B cell (primary cell): Measurements from ENCODE around the gene PDGFC. TPM values are rescaled to one million over a fixed set of nuclear protein-coding genes. Genes with fewer than 3 reads are reported as not detected.

Experiments used
- ATAC-seq: fragments of 200-7000 bp; cut with Tn5 transposase; one replicate; pipeline ENCODE4 v1.10.0; 2021; ENCODE audit warnings: low read depth, mild to moderate bottlenecking, moderate number of reproducible peaks, moderate library complexity
- CTCF ChIA-PET: fragments of 350-600 bp; sonication (Branson Sonifier 250); formaldehyde crosslinking; loops from one replicate; lab custom pipeline; 2021; ENCODE audit warnings: antibody characterized with exemption, inconsistent platforms; lab: Charles Lee
- POLR2A ChIA-PET: fragments of 350-600 bp; sonication (Branson Sonifier 250); formaldehyde crosslinking; loops from one replicate; lab custom pipeline; 2021; ENCODE audit warnings: antibody characterized with exemption; lab: Charles Lee
- DNase-seq: peaks from one replicate; pipeline ENCODE4 v3.0.0; 2013
- H2AFZ ChIP-seq: 2 replicates; pipeline ENCODE4 v1.6.1; 2012; ENCODE audit warnings: mild to moderate bottlenecking, low read depth, low read length; ENCODE audit not compliant: insufficient read depth, poor library complexity, severe bottlenecking
- H3K27ac ChIP-seq, 2 donors: 1 replicate in 1 of 2; 2 replicates in 1 of 2; pipeline ENCODE4 v1.5.1; 2012 to 2013; ENCODE audit warnings: low read length in 2 of 2, mild to moderate bottlenecking in 2 of 2, moderate library complexity in 1 of 2
- H3K27me3 ChIP-seq, 4 experiments: fragments of 200-600 bp in 1 of 4; sonication (generic) in 1 of 4; replicated peaks in 1 of 4; 1 replicate in 2 of 4; 2 replicates in 2 of 4; pipeline versions ENCODE4 v1.6.1 to v1.7.0; 2013 to 2016; ENCODE audit warnings: low read length in 3 of 4, mild to moderate bottlenecking in 2 of 4, mixed read lengths in 1 of 4, moderate library complexity in 1 of 4; ENCODE audit not compliant: insufficient read depth in 4 of 4, control insufficient read depth in 3 of 4; ENCODE audit errors: control extremely low read depth in 1 of 4
- H3K36me3 ChIP-seq, 2 experiments: replicated peaks in 1 of 2; 1 replicate in 1 of 2; 2 replicates in 1 of 2; pipeline versions ENCODE4 v1.6.1 to v1.7.1; 2013; ENCODE audit warnings: low read length in 1 of 2; ENCODE audit not compliant: insufficient read depth in 2 of 2, control insufficient read depth in 1 of 2; ENCODE audit errors: control extremely low read depth in 1 of 2, extremely low read depth in 1 of 2
- H3K4me1 ChIP-seq, 2 donors: fragments of 200-600 bp in 1 of 2; sonication (generic) in 1 of 2; 1 replicate in 1 of 2; 2 replicates in 1 of 2; pipeline versions ENCODE4 v1.5.1 to v1.6.1; 2013 to 2017; ENCODE audit warnings: low read length in 2 of 2; ENCODE audit not compliant: control insufficient read depth in 2 of 2, insufficient read depth in 2 of 2
- H3K4me2 ChIP-seq: replicated peaks from 2 replicates; pipeline ENCODE3; 2012; ENCODE audit warnings: mild to moderate bottlenecking, low read depth, low read length; ENCODE audit not compliant: poor library complexity, severe bottlenecking
- H3K4me3 ChIP-seq, 5 experiments: fragments of 200-600 bp in 1 of 5; sonication (generic) in 1 of 5; 1 replicate in 3 of 5; 2 replicates in 2 of 5; pipeline versions ENCODE4 v1.5.1 to v1.7.0; 2011 to 2016; ENCODE audit warnings: low read length in 4 of 5, mild to moderate bottlenecking in 4 of 5, low read depth in 2 of 5, control low read depth in 1 of 5, moderate library complexity in 1 of 5; ENCODE audit not compliant: insufficient read depth in 1 of 5; ENCODE audit errors: control extremely low read depth in 1 of 5, extremely low read depth in 1 of 5
- H3K79me2 ChIP-seq: fragments of 200-600 bp; sonication (generic); one replicate; pipeline ENCODE4 v1.6.0; 2016; ENCODE audit warnings: low read length; ENCODE audit not compliant: control insufficient read depth, insufficient read depth
- H3K9ac ChIP-seq: fragments of 200-600 bp; sonication (generic); 2 replicates; pipeline ENCODE4 v1.6.1; 2017; ENCODE audit warnings: mild to moderate bottlenecking, low read length, moderate library complexity
- H3K9me3 ChIP-seq, 3 donors: one replicate each; pipeline versions ENCODE4 v1.6.1 to v1.7.1; 2013; ENCODE audit warnings: low read length in 2 of 3; ENCODE audit not compliant: control insufficient read depth in 2 of 3, insufficient read depth in 1 of 3; ENCODE audit errors: control extremely low read depth in 1 of 3
- H4K20me1 ChIP-seq: 2 replicates; pipeline ENCODE4 v1.6.0; 2012; ENCODE audit warnings: mild to moderate bottlenecking, low read length; ENCODE audit not compliant: insufficient read depth, control insufficient read depth, poor library complexity, severe bottlenecking
- H3K27ac Mint-ChIP-seq: one replicate; pipeline ENCODE4 v1.8.0; 2021; ENCODE audit warnings: mixed read lengths
- H3K27me3 Mint-ChIP-seq: one replicate; pipeline ENCODE4 v1.8.0; 2021; ENCODE audit warnings: mixed read lengths
- H3K4me1 Mint-ChIP-seq: one replicate; pipeline ENCODE4 v1.8.0; 2021; ENCODE audit warnings: mixed read lengths
- H3K4me3 Mint-ChIP-seq: one replicate; pipeline ENCODE4 v1.8.0; 2021; ENCODE audit warnings: mixed read lengths
- H3K9me3 Mint-ChIP-seq: one replicate; pipeline ENCODE4 v1.8.0; 2022; ENCODE audit warnings: mixed read lengths; ENCODE audit not compliant: insufficient read depth
- EZH2 ChIP-seq: IDR thresholded peaks from 2 replicates; pipeline ENCODE4 v1.6.1; 2012; ENCODE audit warnings: borderline replicate concordance, low read depth, mild to moderate bottlenecking, moderate library complexity, low read length; ENCODE audit not compliant: insufficient read depth, poor library complexity, severe bottlenecking
- WGBS: methylation state at CpG from one replicate; pipeline ENCODE4 v1.1.5; 2013; ENCODE audit warnings: missing lambda C conversion rate; ENCODE audit not compliant: insufficient coverage; 5-methylcytosine and 5-hydroxymethylcytosine counted together
- intact Hi-C: fragments of 100-400 bp; cut with micrococcal nuclease; formaldehyde crosslinking; loops from one replicate; pipeline ENCODE4 v1.10.0; 2022
- polyA plus RNA-seq: library from polyadenylated mRNA; depleted of rRNA; stranded (reverse); fragments of >200 nt; gene quantifications from 2 replicates; pipeline ENCODE4 v1.2.3, GENCODE V29; 2012
- total RNA-seq, 2 donors: library from RNA; stranded (reverse); fragments of 120-200 nt in 1 of 2; gene quantifications; 1 replicate in 1 of 2; 2 replicates in 1 of 2; pipeline versions ENCODE4 v1.2.3 to v1.2.4, GENCODE V29; 2013 to 2022
- TF ChIP-seq, protein P1 (sequence below): fragments of 200-600 bp; IDR thresholded peaks from one replicate; pipeline ENCODE4 v1.8.0; 2022; ENCODE audit warnings: antibody characterized with exemption, mild to moderate bottlenecking

Gene PDGFC
- total and polyA plus RNA-seq, 2 donors (not counting 1 experiment from before 2014, with no cell fraction given): 0.10 TPM; not detected in 1

DNA sequence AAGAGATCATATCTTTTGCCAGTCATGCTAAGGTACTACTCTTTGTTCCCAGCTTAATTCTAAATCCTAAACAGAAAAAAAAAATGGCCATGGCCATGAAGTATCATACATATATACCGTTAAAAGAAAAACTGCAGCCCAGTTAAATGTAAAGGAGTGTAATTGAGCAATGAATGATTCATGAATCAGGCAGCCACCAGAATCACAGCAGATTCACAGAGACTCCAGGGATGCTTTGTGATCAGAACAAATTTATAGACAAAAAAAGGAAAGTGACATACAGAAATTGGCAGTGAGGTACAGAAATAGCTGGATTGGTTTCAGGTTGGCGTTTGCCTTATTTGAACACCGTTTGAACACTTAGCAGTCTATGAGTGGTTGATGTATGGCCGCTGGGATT, 42.1 kb upstream of the PDGFC start:
- Histone ChIP-seq H3K9ac (no peak overlapping the region), H3K36me3 (no peaks in the 10 kb centered on the region), H3K27ac (no peak overlapping the region), H3K9me3 (no peaks in the 10 kb centered on the region), H2AFZ (no peak overlapping the region), H4K20me1 (no peaks in the 10 kb centered on the region), H3K4me3 (no peak overlapping the region), H3K4me2 (no peak overlapping the region), H3K4me1 (no peaks in the 10 kb centered on the region), H3K27me3 (no peaks in the 10 kb centered on the region), H3K79me2 (no peaks in the 10 kb centered on the region)
- H3K27ac Mint-ChIP-seq: no peak overlapping the region
- no peaks in the 10 kb centered on the region for H3K4me1 Mint-ChIP-seq
- H3K27me3 Mint-ChIP-seq: no peaks in the 10 kb centered on the region
- POLR2A ChIA-PET: no interaction called here
- intact Hi-C loops: no loop called here
- WGBS: 92% methylated on average over 2 of the region's 4 CpGs
- DNase-seq: no peak
- no peak overlapping the region for H3K4me3 Mint-ChIP-seq
- TF ChIP-seq, protein P1, sequence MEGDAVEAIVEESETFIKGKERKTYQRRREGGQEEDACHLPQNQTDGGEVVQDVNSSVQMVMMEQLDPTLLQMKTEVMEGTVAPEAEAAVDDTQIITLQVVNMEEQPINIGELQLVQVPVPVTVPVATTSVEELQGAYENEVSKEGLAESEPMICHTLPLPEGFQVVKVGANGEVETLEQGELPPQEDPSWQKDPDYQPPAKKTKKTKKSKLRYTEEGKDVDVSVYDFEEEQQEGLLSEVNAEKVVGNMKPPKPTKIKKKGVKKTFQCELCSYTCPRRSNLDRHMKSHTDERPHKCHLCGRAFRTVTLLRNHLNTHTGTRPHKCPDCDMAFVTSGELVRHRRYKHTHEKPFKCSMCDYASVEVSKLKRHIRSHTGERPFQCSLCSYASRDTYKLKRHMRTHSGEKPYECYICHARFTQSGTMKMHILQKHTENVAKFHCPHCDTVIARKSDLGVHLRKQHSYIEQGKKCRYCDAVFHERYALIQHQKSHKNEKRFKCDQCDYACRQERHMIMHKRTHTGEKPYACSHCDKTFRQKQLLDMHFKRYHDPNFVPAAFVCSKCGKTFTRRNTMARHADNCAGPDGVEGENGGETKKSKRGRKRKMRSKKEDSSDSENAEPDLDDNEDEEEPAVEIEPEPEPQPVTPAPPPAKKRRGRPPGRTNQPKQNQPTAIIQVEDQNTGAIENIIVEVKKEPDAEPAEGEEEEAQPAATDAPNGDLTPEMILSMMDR: no peak
- no peak for TF ChIP-seq EZH2
- peaks cover 2% of the 10 kb centered on the region for H3K9me3 Mint-ChIP-seq
- ATAC-seq: no peak
- CTCF ChIA-PET: no interaction called here

DNA sequence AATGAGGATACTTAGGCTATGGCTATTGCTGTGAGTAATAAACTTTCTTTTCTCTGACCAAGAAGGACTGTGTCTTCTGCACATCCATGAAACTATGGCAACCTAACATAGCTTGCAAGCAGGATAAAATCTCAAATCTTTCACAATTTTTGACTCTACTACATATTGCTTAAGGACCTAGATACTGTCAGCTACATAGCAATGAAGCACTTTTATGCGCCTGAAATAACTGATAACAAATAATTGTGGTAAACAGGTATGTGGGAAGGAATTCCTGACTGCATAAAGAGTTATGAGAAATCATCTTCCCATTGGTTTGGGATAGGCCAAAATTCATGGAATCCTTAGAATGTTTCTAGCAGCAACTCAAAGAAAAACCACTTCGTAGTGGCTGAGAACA, 41.2 kb upstream of the PDGFC start:
- CTCF ChIA-PET: no interaction called here
- H3K27ac ChIP-seq: no peak overlapping the region
- no peak overlapping the region for H3K9ac ChIP-seq
- no peaks in the 10 kb centered on the region for H3K27me3 Mint-ChIP-seq
- no peak overlapping the region for H3K4me2 ChIP-seq
- TF ChIP-seq EZH2: no peak
- TF ChIP-seq, protein P1: no peak
- H3K27me3 ChIP-seq: no peaks in the 10 kb centered on the region
- no peak overlapping the region for H3K4me3 ChIP-seq
- H3K9me3 ChIP-seq: no peaks in the 10 kb centered on the region
- intact Hi-C loops: no loop called here
- DNase-seq (no peak), ATAC-seq (no peak)
- no peaks in the 10 kb centered on the region for H3K36me3 ChIP-seq
- no peaks in the 10 kb centered on the region for H3K79me2 ChIP-seq
- H4K20me1 ChIP-seq: no peaks in the 10 kb centered on the region
- H3K4me1 ChIP-seq: no peaks in the 10 kb centered on the region
- H3K27ac Mint-ChIP-seq: no peak overlapping the region
- no peak overlapping the region for H2AFZ ChIP-seq
- H3K4me3 Mint-ChIP-seq: no peak overlapping the region
- H3K9me3 Mint-ChIP-seq: peaks cover 2% of the 10 kb centered on the region
- H3K4me1 Mint-ChIP-seq: no peaks in the 10 kb centered on the region
- WGBS: no CpG with 5 or more reads among the region's 2 CpGs
- POLR2A ChIA-PET: no interaction called here
